H9 (cell line): ENCODE results near the gene SPDYE1. TPM values are rescaled to one million over a fixed set of nuclear protein-coding genes. Genes with fewer than 3 reads are reported as not detected.
"Not testable (repeated sequence)": the region's sequence is repeated elsewhere in the genome, so short reads cannot be mapped to it uniquely, and the experiment has no call there.

Experiments used
- DNase-seq: peaks from one replicate; pipeline ENCODE4 v3.0.0-alpha.2; 2017
- H2AFZ ChIP-seq: one replicate; pipeline ENCODE4 v1.6.1; 2013; ENCODE audit warnings: mild to moderate bottlenecking, low read length, control low read depth, moderate library complexity
- H2AK5ac ChIP-seq: 2 replicates; pipeline ENCODE4 v1.6.1; 2013; ENCODE audit warnings: low read length, control low read depth, mixed read lengths; ENCODE audit not compliant: insufficient read length
- H2BK120ac ChIP-seq: one replicate; pipeline ENCODE4 v1.6.1; 2013; ENCODE audit warnings: low read depth, mild to moderate bottlenecking, low read length, control low read depth, inconsistent platforms; ENCODE audit not compliant: poor library complexity, severe bottlenecking
- H2BK12ac ChIP-seq: 2 replicates; pipeline ENCODE4 v1.6.1; 2013; ENCODE audit warnings: low read length, control low read depth, mixed read lengths, low read depth; ENCODE audit not compliant: insufficient read length
- H2BK15ac ChIP-seq: 2 replicates; pipeline ENCODE4 v1.6.1; 2013; ENCODE audit warnings: low read depth, low read length, control low read depth
- H2BK20ac ChIP-seq: one replicate; pipeline ENCODE4 v1.6.1; 2013; ENCODE audit warnings: low read depth, mild to moderate bottlenecking, low read length, control low read depth, inconsistent platforms; ENCODE audit not compliant: poor library complexity, severe bottlenecking
- H2BK5ac ChIP-seq: 2 replicates; pipeline ENCODE4 v1.6.1; 2013; ENCODE audit warnings: low read length, control low read depth, mixed read lengths; ENCODE audit not compliant: insufficient read length
- H3K14ac ChIP-seq: 2 replicates; pipeline ENCODE4 v1.6.1; 2013; ENCODE audit warnings: low read length, control low read depth; ENCODE audit not compliant: insufficient read depth
- H3K18ac ChIP-seq: 2 replicates; pipeline ENCODE4 v1.6.1; 2013; ENCODE audit warnings: low read depth, mild to moderate bottlenecking, mixed read lengths, low read length, control low read depth; ENCODE audit not compliant: insufficient read length
- H3K23ac ChIP-seq: 2 replicates; pipeline ENCODE4 v1.6.1; 2013; ENCODE audit warnings: low read length, control low read depth, mixed read lengths, low read depth; ENCODE audit not compliant: insufficient read length
- H3K23me2 ChIP-seq: 2 replicates; pipeline ENCODE4 v1.6.1; 2013; ENCODE audit warnings: low read depth, mild to moderate bottlenecking, mixed read lengths, low read length, control low read depth; ENCODE audit not compliant: insufficient read length, poor library complexity, severe bottlenecking
- H3K27ac ChIP-seq: 2 replicates; pipeline ENCODE4 v1.5.1; 2013; ENCODE audit warnings: low read length, control low read depth, mixed read lengths, low read depth; ENCODE audit not compliant: insufficient read length
- H3K27me3 ChIP-seq: 2 replicates; pipeline ENCODE4 v1.6.1; 2013; ENCODE audit warnings: low read length, control low read depth, inconsistent platforms; ENCODE audit not compliant: insufficient read depth
- H3K4ac ChIP-seq: 2 replicates; pipeline ENCODE4 v1.6.1; 2013; ENCODE audit warnings: low read depth, mild to moderate bottlenecking, control low read depth, inconsistent platforms, low read length, moderate library complexity
- H3K4me1 ChIP-seq: 2 replicates; pipeline ENCODE4 v1.6.1; 2013; ENCODE audit warnings: low read length, control low read depth, inconsistent platforms; ENCODE audit not compliant: insufficient read depth
- H3K4me2 ChIP-seq: 2 replicates; pipeline ENCODE4 v1.6.1; 2013; ENCODE audit warnings: low read length, control low read depth, mixed read lengths; ENCODE audit not compliant: insufficient read length, insufficient read depth
- H3K56ac ChIP-seq: 2 replicates; pipeline ENCODE4 v1.6.1; 2013; ENCODE audit warnings: low read depth, mild to moderate bottlenecking, mixed read lengths, low read length, control low read depth; ENCODE audit not compliant: insufficient read length
- H3K79me1 ChIP-seq: 2 replicates; pipeline ENCODE4 v1.6.1; 2013; ENCODE audit warnings: low read depth, mild to moderate bottlenecking, moderate library complexity, low read length, control low read depth, inconsistent platforms; ENCODE audit not compliant: insufficient read depth, poor library complexity, severe bottlenecking
- H3K79me2 ChIP-seq: 2 replicates; pipeline ENCODE4 v1.6.1; 2013; ENCODE audit warnings: low read length, control low read depth, inconsistent platforms; ENCODE audit not compliant: insufficient read depth
- H3K9ac ChIP-seq: 2 replicates; pipeline ENCODE4 v1.6.1; 2013; ENCODE audit warnings: low read length, control low read depth, mixed read lengths; ENCODE audit not compliant: insufficient read length; ENCODE audit errors: extremely low read depth
- H3K9me3 ChIP-seq: one replicate; pipeline ENCODE4 v1.6.1; 2013; ENCODE audit warnings: low read depth, low read length, inconsistent platforms; ENCODE audit not compliant: control insufficient read depth
- H3T11ph ChIP-seq: one replicate; pipeline ENCODE4 v1.6.1; 2013; ENCODE audit warnings: mild to moderate bottlenecking, low read length, control low read depth, inconsistent platforms
- H4K20me1 ChIP-seq: one replicate; pipeline ENCODE4 v1.6.1; 2013; ENCODE audit not compliant: control insufficient read depth, insufficient read length, insufficient read depth
- H4K5ac ChIP-seq: 2 replicates; pipeline ENCODE4 v1.6.1; 2013; ENCODE audit warnings: low read depth, mild to moderate bottlenecking, mixed read lengths, low read length, control low read depth; ENCODE audit not compliant: insufficient read length
- H4K8ac ChIP-seq: replicated peaks from 2 replicates; pipeline ENCODE4 v1.6.1; 2013; ENCODE audit warnings: low read length, control low read depth, mixed read lengths, low read depth; ENCODE audit not compliant: insufficient read length
- H4K91ac ChIP-seq: 2 replicates; pipeline ENCODE4 v1.6.1; 2013; ENCODE audit warnings: low read depth, mild to moderate bottlenecking, moderate library complexity, mixed read lengths, low read length, control low read depth; ENCODE audit not compliant: insufficient read length
- H3K27ac Mint-ChIP-seq, 3 experiments: 2 replicates in 2 of 3; 3 replicates in 1 of 3; pipeline ENCODE4 v1.8.0; 2020 to 2021; ENCODE audit warnings: mixed read lengths in 3 of 3, mild to moderate bottlenecking in 1 of 3, moderate library complexity in 1 of 3
- H3K27me3 Mint-ChIP-seq: 2 replicates; pipeline ENCODE4 v1.8.0; 2021; ENCODE audit warnings: low read depth, mild to moderate bottlenecking, moderate library complexity, mixed read lengths
- H3K36me3 Mint-ChIP-seq, 3 experiments: 2 replicates in 2 of 3; 3 replicates in 1 of 3; pipeline ENCODE4 v1.8.0; 2020 to 2021; ENCODE audit warnings: low read depth in 3 of 3, mixed read lengths in 3 of 3; ENCODE audit not compliant: insufficient read depth in 1 of 3
- H3K4me1 Mint-ChIP-seq, 2 experiments: 2 replicates each; pipeline ENCODE4 v1.8.0; 2020; ENCODE audit warnings: mixed read lengths in 2 of 2
- H3K4me3 Mint-ChIP-seq, 2 experiments: 2 replicates in 1 of 2; 3 replicates in 1 of 2; pipeline ENCODE4 v1.8.0; 2020 to 2021; ENCODE audit warnings: mild to moderate bottlenecking in 2 of 2, mixed read lengths in 2 of 2, moderate library complexity in 1 of 2
- H3K9me3 Mint-ChIP-seq, 2 experiments: 2 replicates in 1 of 2; 3 replicates in 1 of 2; pipeline ENCODE4 v1.8.0; 2020; ENCODE audit warnings: mild to moderate bottlenecking in 2 of 2, mixed read lengths in 2 of 2, moderate library complexity in 1 of 2
- CTCF ChIP-seq: fragments of 200-600 bp; sonication (generic); conservative IDR thresholded peaks from 3 replicates; pipeline ENCODE4 v1.8.0; 2021; ENCODE audit warnings: antibody characterized with exemption, mild to moderate bottlenecking
- WGBS: extraction: QIAGEN DNeasy Blood & Tissue Kit; methylation state at CpG from one replicate; pipeline ENCODE4 v1.1.7; 2013; ENCODE audit warnings: missing lambda C conversion rate, low lambda C conversion rate, mixed read lengths; ENCODE audit not compliant: insufficient read length; ENCODE audit errors: extremely low coverage; 5-methylcytosine and 5-hydroxymethylcytosine counted together
- total RNA-seq: library from RNA; stranded (reverse); gene quantifications from 2 replicates; pipeline ENCODE4 v1.2.1, GENCODE V29; 2021

The SPDYE1 gene
- total RNA-seq, 1 experiment from 2014 or later: not detected

- H2AFZ ChIP-seq: no peak overlapping the region
- no peak overlapping the region for H2BK15ac ChIP-seq
- no peak overlapping the region for H3K56ac ChIP-seq
- no peak overlapping the region for H3T11ph ChIP-seq
- no peaks in the 10 kb centered on the region for H3K9me3 ChIP-seq
- no peaks in the 10 kb centered on the region for H3K27me3 ChIP-seq
- no peak overlapping the region for H4K8ac ChIP-seq
- no peak overlapping the region for H3K4me2 ChIP-seq
- no peak overlapping the region for H2BK12ac ChIP-seq
- Mint-ChIP-seq H3K27ac (peak overlapping the region in 1 of 3 experiments; percentile 65; a peak in 1 of 7 replicates), H3K4me3 (no peak overlapping the region), H3K9me3 (no peaks in the 10 kb centered on the region), H3K36me3 (no peaks in the 10 kb centered on the region), H3K27me3 (no peaks in the 10 kb centered on the region), H3K4me1 (no peaks in the 10 kb centered on the region)
- no peak overlapping the region for H2BK20ac ChIP-seq
- TF ChIP-seq CTCF: no peak
- H3K23me2 ChIP-seq: no peaks in the 10 kb centered on the region
- H2BK120ac ChIP-seq: no peak overlapping the region
- H3K27ac ChIP-seq: no peak overlapping the region
- no peak overlapping the region for H3K18ac ChIP-seq
- no peak overlapping the region for H3K4ac ChIP-seq
- H4K91ac ChIP-seq: no peak overlapping the region
- H4K20me1 ChIP-seq: no peaks in the 10 kb centered on the region
- no CpG with 5 or more reads among the region's 1 CpG for WGBS
- H3K9ac ChIP-seq: no peak overlapping the region
- no peaks in the 10 kb centered on the region for H3K79me2 ChIP-seq
- no peak overlapping the region for H2BK5ac ChIP-seq
- no peak overlapping the region for H3K14ac ChIP-seq
- H4K5ac ChIP-seq: no peak overlapping the region
- no peaks in the 10 kb centered on the region for H3K79me1 ChIP-seq
- no peaks in the 10 kb centered on the region for H3K4me1 ChIP-seq
- DNase-seq: no peak
- no peak overlapping the region for H3K23ac ChIP-seq
- no peak overlapping the region for H2AK5ac ChIP-seq
Observed at GRCh38 chr7:43977525-43977924, 20.2 kb upstream of the SPDYE1 start.

- not testable (repeated sequence) for H3T11ph ChIP-seq, H4K5ac ChIP-seq, H4K20me1 ChIP-seq, H3K79me2 ChIP-seq, H3K23ac ChIP-seq, H3K9ac ChIP-seq, H4K91ac ChIP-seq, H3K27me3 Mint-ChIP-seq, H3K14ac ChIP-seq, H3K27ac ChIP-seq, H3K4ac ChIP-seq, DNase-seq, H3K4me1 Mint-ChIP-seq, H3K18ac ChIP-seq, H2BK20ac ChIP-seq, H3K4me1 ChIP-seq, H2BK15ac ChIP-seq, H2AK5ac ChIP-seq, H3K36me3 Mint-ChIP-seq, H4K8ac ChIP-seq, H3K56ac ChIP-seq, H2BK12ac ChIP-seq, H3K9me3 Mint-ChIP-seq, H3K23me2 ChIP-seq, H3K9me3 ChIP-seq, H3K27me3 ChIP-seq, H2BK120ac ChIP-seq, H3K79me1 ChIP-seq, H3K4me2 ChIP-seq, H2BK5ac ChIP-seq, H3K4me3 Mint-ChIP-seq, H3K27ac Mint-ChIP-seq, H2AFZ ChIP-seq
- no CpG with 5 or more reads among the region's 11 CpGs for WGBS
Observed at GRCh38 chr7:43978102-43978501, 19.6 kb upstream of the SPDYE1 start.
